Activated effector memory CD4-positive, alpha-beta T cell treated with Interleukin-2 at 50 U/mL for 16 hours (primary cell): ENCODE results near the gene XAB2.

Experiments
- DNase-seq: peaks from one replicate; pipeline ENCODE4 v3.0.0-alpha.2; 2020

Gene XAB2

DNA sequence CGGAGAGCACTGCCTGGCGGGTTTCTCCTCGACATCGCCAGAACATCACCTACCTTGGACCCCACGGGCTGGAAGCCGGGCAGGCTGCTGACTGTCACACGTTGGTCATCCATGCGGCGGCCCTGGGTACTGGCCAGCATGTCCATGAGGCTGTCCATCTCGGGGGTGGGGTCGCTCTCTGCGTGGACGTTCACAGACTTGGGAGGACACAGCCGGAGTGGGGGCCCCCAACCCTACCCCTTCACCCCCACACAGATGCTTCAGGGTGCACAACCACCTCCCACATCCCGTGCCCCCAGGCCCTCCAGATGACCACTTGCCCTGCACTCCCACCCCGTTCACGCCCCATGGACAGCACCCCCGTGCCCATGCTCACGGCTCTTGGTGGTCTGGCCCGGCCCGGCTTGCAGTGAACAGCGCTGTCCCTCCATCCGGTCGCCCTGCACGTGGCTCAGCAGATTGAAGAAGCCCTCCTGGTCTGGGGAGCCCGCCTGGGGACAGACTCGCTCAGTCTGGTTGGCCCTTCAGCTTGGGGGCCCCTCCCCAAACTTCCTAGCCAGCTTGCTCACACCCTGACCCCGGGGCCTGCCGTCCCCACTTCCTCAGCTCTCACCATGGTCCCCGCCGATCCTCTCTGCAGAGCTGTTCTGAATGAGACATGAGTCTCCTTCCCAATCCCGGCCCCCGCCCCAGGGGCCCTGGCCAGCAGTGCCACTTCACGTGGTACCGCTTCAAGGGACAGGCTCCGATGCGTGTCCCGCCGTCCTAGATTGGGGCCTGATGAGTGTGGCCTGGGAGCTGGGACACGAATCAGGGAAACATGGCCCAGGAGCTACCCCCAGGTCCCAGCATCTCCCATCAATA, 3.2 kb upstream of the XAB2 start:
- DNase-seq, result no peak

DNA sequence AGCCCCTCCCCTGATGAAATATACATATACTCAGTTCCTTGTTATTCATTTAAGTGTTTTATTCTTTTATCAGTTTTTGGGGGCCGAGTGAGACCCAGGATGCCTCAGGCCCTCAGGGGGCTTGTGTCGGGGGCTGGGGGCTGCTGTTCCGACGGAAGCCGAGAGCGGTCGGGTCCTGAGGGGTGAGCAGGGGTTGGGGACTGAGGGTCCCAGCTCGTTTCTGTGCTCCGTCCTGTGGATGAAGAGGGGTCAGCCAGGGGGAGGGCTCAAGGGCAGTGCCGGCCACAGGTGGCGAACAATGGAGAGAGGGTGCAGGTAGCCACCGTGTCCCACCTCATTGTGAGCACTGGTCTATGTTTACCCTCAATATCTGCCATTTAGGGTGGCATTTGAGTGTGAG, 2.2 kb upstream of the XAB2 start:
- no peak for DNase-seq

DNA sequence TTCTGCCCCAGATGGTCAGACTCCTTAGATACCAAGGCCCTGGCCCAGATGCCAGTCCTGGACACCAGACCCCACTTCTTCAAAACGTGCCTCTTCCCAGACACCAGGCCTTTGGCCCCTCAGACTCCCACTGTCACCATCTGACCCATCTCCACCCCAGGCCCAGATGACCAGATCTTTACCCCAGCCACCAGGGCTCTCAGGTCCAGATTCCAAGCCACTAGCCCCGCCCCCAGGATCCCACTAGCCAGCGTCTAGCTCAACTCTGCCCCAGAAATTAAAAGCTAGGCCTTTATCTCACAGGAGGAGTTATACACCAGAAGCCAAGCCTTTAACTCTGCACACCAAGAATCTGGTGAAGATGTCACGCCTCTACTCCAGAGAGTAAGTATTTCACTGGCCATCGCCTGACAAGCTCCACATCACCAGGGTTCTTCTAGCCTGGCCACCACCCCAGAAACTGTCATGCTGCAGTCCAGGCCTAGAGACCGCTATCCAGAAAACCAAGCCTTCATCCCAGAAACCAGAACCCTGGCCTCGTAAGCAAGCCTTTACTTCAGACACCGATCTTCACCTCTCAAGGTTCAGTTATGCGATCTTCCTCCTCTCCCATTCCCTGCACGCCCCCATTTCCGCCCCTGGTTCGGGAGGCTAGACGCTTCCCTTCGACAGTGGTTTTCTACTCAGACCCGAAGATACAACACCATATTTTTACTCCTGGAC, 595 bp downstream of the XAB2 start:
- DNase-seq, result no peak

DNA sequence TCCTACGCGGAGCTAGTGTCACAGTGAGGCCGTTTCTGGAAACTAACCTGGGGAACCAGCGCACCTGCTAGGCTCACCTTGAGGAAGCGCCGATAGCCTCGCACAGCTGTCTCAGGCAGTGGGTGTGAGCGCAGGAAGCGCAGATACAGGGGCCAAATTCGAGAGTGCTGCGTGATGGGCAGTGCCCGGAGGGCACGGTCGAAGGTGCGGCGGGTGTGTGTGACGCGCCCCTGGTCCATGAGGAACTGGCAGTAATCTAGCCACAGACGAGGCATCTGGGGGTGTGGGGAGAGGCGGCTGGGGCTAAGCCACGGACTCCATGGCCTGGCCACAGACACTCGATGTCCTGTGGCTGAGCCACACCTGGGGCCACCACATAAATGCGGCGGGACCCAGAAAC, 2.2 kb downstream of the XAB2 start:
- DNase-seq, result no peak

DNA sequence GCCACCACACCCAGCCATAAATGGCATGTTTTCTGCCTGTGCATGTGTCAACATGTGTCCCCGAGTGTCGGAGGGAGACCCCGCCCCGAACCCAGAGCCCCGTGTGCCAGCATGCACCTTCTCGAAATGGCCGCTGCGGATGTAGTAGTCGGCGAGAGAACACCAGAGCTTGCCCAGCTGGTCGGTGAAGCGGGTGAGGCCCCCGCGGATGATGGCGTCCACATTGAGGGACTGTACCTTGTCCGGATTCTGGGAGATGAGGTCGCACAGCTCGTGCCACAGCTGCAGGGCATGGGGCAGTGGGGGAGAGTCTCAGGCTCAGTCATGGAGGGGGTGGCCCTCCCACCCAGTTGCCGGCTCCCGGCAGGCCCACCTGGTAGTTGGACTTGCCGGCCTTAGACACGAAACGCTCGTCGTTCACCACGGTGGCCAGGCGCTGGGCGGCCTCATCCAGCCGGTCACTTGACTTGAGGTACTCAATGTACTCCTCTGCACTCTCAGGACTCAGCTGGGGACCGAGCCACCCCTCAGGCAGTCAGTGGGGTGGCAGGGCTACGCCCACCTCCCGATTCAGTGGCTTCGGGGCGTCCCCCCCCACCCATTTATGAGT, 3.5 kb downstream of the XAB2 start:
- DNase-seq, result no peak

DNA sequence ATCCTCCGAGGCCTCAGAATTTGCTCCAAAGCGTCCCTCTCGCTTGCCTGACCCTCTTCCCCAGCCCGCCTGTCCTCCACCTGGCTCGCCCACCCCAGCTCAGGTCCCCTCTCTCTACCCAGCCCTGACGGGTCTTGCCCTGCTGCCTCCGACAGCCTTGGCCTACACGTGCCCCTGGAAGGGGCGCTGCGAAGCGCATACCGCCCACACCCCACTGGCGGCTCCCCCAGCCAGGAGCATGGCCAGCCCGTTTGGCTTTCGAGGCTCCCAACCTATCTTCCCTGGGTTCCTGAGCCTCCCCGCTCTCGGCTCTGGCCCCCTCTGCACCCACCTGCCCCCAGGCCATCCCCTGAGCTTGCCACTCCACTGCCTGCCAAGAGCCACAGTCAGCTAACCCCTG, 4.5 kb downstream of the XAB2 start:
- DNase-seq, result no peak

DNA sequence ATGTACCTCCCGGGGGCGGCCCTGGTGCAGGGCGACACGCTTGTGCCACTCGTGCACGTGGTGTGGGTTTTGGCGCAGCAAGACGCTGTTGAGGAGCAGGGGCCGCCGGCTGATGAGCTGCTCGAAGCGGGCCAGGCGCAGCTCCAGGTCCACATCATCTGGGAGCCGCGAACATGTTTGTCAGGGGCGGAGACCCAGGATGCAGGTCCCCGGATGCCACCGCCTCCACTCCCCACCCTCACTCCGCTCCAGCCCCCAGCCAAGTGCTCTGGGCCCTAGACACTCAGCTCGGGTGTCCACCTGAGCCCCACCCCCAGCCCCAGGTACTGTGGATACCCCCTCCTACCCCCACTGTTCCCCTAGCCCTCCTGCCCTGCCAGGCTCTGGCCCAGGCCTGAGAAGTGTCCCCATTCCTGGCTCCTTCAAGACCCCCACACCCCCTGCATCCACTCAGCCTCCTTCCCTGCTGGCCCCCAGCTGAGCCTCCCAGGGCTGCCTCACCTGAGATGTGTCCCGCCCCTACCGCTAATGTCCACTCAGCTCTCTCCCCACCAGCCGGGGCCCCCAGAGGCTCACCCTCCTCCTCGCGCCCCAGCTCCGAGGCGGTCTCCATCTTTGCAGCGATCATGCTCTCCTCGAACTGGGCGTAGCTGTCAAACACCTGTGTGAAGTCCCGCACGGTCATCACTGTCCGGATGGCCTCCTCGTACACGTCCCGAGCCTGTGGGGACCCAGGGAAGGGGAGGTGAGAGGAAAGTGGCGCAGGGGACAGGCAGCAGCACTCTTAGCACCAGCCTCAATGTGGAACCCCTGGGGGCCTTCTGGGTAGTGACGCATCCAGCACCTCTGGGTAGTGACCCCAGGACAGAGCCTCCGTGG, 5.4 kb downstream of the XAB2 start:
- no peak for DNase-seq

DNA sequence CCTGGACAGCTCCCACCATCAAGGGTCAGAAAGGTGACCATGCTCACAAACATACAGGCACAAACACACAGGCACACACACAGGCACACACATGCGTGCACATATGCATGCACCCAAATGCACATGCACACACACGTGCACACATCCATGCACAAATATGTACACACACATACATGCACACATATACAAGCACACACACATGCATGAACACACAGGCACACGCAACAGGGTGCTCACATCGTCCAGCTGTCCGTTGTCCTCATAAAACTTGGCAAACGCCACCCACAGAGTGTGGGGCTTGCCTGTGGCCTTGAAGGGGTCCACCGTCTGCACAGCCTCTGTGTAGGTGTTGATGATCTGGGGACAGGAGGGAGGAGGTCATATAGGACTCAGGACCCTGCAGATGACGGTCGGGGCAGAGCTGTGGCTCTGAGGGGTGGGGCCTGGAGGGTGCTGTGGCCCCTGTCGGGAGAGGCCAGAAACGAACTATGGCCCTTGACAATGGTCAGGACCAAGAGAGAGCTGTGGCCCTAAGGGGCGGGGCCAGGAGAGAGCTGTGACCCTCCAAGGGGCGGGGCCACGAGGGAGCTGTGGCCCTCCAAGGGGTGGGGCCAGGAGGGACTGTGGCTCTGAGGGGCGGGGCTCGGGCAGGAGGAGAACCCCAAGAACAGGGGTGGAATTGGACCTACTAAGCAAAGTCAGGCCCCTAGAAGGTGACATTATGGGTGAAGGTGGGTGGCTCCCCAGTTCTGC, 6.2 kb downstream of the XAB2 start:
- no peak for DNase-seq

DNA sequence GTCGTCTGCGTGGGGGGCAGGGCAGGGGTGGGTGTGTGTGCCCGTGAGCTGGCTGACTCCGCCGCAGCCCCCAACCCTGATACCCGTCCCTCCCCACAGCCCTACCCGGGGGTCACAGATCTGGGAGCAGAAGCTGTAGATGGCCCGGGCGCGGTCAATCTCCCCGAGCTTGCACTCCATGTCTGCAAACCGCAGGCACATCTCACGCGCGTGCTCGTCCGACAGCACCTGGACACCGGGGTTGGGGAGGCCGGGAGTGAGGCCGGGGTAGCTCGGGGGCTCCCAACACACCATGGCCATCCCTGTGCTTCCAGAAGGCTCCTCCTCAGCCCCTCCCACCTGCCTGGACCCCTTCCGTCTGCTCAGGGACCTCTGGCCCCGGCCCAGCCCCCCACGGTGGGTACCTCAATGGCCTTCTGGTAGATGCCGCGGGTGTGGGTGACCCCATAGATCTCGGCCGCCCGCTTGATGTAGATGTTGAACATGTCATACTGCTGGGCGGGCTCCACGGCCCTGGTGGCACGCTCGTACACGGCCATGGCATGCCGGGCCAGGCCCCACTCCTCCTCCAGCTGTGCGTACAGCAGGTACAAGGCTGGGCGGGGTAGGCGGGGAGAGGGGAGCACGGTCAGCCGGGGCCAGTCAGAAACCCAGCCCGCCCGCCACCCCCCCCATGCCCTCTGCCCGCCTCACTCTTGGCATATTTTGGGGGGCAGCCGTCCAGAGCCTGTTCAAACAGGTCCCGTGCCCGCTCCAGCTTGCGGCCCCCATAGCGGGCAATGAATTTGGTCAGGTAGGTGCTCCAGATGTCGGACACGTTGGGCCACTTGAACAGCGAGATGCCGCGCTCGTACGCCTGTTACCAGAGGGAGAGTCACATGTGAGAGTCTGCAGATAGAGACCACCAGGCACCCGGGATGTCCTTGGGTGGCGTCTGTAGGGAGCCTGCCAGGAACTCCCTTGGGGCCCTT, 8.6 kb downstream of the XAB2 start:
- DNase-seq, result no peak

DNA sequence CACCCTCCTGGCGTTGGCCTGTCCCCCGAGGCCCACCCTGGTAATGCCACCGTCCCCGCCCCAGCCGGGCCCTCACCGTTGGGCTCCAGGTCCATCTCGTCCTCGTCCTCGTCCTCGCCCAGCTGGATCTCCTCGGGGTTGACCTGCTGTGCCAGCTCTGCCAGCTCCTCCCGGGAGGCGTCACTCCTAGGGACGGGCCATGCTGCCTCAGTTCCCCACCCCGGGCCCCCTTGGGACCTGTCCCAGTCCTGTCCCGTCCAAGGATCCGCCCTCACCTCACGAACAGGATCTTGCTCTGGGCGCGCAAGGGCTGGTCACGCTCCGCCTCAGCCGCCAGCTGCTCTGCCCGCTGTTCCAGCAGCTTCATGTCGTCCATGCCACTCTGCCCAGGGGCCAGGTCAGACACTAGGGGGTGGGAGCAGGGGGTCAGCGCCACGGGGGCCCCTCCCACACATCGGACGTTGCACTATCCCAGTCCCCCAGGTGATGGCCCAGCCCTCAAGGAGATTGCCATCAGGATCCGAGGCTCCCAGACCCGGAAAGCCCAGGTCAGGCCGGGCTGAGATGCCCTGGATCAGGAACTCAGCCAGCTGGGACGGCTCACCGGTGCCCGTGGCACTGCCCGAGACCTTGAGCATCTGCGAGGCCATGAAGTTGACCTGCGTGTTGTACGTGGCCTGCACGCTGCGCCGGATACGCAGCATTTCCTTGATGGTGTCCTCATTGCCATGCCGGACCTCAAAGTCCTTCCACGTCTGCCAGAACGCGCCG, 9.5 kb downstream of the XAB2 start:
- DNase-seq, result no peak

DNA sequence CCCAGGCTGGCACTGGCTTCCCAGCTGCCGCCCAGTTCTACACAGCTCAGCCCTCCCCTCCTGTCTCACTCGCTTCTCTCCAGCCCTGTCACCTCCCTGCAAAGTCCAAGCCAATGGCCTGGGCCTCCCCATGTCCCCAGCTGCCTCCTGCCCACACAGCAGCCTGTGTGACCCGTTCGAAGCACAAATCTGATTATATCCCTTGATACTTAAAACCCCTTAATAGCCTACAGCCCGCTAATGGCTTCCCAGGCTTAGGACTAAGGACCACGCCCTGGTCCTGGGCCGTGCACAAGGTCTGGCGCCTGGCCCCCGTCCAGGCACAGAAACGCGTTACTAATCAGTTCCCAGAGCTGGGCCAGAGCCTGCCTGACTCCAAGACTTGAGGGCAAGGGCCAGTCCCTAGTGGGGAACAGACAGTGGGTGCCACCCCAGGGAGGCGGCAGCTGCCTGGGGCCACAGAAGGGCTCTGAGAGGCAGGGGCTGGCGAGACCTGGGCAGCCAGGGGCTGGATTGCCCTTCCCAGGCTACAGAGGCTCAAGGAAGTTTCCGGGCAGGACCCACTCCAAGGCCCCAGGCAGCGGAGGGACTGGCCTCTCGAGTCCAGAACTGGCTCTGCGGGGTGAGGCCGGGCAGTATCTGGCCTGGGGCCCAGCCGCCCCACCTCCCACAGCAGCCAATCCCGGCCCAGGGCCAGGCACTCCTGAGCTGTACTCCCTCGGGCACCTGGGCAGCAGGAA, 10.4 kb downstream of the XAB2 start:
- DNase-seq, result no peak

DNA sequence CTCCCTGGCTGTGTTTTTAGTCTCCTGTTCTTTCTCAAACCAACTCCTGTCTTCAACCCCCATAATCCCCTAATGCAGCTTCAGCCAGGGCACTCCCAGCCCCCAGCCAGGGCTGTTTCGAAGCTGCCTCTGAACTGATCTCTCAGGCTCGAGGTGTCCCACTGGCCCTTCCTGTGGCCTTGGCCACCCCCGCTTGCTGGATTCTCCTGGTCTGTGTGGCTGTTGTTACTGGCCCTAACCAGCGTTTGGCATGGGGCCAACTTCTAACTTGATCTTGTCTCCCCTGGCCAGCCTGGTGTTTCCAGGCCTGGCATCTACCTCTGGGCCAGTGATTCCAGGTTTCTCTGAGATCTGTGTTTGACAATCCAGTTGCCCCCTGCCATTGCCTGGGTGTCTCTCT, 11.0 kb downstream of the XAB2 start:
- no peak for DNase-seq

DNA sequence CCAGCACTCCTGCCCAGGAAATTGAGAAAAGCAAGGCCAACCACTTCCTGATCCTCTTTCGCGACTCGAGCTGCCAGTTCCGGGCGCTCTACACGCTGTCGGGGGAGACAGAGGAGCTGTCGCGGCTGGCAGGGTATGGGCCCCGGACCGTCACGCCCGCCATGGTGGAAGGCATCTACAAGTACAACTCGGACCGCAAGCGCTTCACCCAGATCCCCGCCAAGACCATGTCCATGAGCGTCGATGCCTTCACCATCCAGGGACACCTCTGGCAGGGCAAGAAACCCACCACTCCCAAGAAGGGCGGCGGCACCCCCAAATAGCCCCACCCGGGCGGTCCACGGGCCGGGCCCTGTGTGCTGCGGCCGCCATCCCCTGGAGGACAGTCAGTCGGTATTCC, 11.6 kb downstream of the XAB2 start:
- no peak for DNase-seq

DNA sequence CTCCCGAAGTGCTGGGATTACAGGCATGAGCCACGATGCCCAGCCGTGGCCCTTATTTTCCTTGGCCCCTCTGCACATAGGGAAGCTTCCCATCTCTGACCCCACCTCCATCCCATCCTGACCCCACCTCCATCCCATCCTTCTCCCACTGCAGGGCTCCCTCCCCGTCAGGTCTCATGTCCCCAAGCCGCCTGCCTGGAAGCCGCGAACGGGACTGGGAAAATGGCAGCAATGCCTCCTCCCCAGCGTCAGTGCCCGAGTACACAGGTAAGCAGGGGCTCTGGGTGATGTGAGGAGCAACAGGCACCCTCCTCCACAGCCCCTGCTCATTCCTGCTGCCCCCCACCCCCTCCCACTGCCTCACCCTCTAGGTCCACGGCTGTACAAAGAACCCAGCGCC, 12.2 kb downstream of the XAB2 start:
- no peak for DNase-seq

DNA sequence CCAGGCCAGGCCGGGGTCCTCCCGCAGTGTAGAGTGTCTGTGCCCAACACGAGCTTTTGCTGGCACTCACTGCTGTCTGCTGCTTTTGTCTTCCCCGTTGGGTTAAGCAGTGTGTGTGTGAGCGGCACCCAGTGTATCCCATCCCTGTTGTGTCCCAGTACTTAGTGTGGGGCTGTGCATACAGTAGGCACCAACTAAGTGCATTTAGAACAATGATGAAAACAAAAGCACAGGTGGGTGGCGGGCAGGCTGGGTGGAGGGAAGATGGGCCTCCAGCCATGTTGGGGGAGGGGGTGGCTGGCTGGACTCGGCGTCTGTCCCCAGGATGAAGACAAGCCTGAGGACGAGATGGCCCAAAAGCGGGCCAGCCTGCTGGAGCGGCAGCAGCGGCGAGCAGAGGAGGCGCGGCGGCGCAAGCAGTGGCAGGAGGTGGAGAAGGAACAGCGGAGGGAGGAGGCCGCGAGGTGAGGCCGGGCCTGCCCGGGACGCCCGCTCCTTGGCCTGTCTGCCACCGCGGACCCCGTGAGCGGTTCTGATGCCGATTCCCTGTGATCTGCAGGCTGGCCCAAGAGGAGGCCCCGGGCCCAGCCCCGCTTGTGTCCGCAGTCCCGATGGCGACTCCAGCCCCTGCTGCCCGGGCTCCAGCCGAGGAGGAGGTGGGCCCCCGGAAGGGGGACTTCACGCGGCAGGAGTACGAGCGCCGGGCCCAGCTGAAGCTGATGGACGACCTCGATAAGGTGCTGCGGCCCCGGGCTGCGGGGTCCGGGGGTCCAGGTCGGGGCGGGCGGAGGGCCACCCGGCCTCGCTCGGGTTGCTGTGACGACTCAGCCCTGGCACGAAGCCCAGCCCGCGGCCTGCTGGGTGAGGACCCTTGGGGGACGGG, 14.2 kb downstream of the XAB2 start:
- DNase-seq, result no peak

DNA sequence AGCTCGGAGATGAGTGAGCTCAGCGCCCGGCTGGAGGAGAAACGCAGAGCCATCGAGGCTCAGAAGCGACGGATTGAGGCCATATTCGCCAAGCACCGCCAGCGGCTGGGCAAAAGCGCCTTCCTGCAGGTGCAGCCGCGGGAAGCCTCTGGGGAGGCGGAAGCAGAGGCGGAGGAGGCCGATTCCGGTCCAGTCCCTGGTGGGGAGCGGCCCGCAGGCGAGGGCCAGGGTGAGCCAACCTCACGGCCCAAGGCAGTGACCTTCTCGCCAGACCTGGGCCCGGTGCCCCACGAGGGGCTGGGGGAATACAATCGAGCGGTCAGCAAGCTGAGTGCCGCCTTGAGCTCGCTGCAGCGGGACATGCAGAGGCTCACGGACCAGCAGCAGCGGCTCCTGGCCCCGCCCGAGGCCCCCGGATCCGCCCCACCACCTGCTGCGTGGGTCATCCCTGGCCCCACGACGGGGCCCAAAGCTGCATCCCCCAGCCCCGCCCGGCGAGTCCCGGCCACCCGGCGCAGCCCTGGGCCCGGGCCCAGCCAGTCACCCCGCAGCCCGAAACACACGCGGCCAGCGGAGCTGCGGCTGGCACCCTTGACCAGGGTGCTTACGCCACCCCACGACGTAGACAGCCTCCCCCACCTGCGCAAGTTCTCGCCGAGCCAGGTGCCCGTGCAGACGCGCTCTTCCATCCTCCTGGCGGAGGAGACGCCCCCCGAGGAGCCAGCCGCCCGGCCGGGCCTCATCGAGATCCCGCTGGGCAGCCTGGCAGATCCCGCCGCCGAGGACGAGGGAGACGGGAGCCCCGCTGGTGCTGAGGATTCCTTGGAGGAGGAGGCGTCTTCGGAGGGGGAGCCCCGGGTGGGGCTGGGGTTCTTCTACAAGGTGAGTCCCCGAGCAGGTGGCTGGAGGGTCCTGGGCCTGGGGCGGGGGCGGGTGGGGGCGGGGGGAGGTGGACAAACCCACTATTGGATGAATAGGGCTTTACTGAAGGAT, 16.8 kb downstream of the XAB2 start:
- no peak for DNase-seq
